HG02798 (cell line): ENCODE data around the gene TENT5C.

Experiments
- ATAC-seq: cut with Tn5 transposase; IDR thresholded peaks from one replicate; pipeline ENCODE4 v1.9.1; 2021; ENCODE audit warnings: mild to moderate bottlenecking; ENCODE audit not compliant: unreplicated experiment, poor library complexity

Gene TENT5C

GRCh38 chr1:117590273-117590925 lies 15.4 kb upstream of the TENT5C start:
- no peak for ATAC-seq

- ATAC-seq, result no peak
Observed at GRCh38 chr1:117591252-117591651, 14.6 kb upstream of the TENT5C start.

- no peak for ATAC-seq
Observed at GRCh38 chr1:117592155-117592554, 13.7 kb upstream of the TENT5C start.

GRCh38 chr1:117594261-117594990 lies 11.4 kb upstream of the TENT5C start:
- ATAC-seq, result no peak

- no peak for ATAC-seq
Observed at GRCh38 chr1:117596023-117596720, 9.7 kb upstream of the TENT5C start.

- ATAC-seq, result no peak
Observed at GRCh38 chr1:117598489-117598888, 7.4 kb upstream of the TENT5C start.

GRCh38 chr1:117599286-117600221 lies 6.3 kb upstream of the TENT5C start:
- ATAC-seq, result no peak

- no peak for ATAC-seq
Observed at GRCh38 chr1:117600325-117600943, 5.4 kb upstream of the TENT5C start.

- ATAC-seq, result no peak
Observed at GRCh38 chr1:117600966-117601365, 4.9 kb upstream of the TENT5C start.

- no peak for ATAC-seq
Observed at GRCh38 chr1:117602862-117603261, 3.0 kb upstream of the TENT5C start.

- peak; percentile 24 for ATAC-seq
Observed at GRCh38 chr1:117605164-117605773, 579 bp upstream of the TENT5C start.

GRCh38 chr1:117606649-117607430 lies 992 bp downstream of the TENT5C start:
- ATAC-seq, result no peak

- ATAC-seq, result no peak
Observed at GRCh38 chr1:117607471-117607870, 1.6 kb downstream of the TENT5C start.

GRCh38 chr1:117608115-117608615 lies 2.3 kb downstream of the TENT5C start:
- ATAC-seq, result no peak

- no peak for ATAC-seq
Observed at GRCh38 chr1:117608758-117609157, 2.9 kb downstream of the TENT5C start.

GRCh38 chr1:117609471-117609911 lies 3.6 kb downstream of the TENT5C start:
- ATAC-seq, result no peak

GRCh38 chr1:117610036-117610435 lies 4.2 kb downstream of the TENT5C start:
- no peak for ATAC-seq

- no peak for ATAC-seq
Observed at GRCh38 chr1:117611121-117611601, 5.3 kb downstream of the TENT5C start.
